H9 (cell line): ENCODE results near the gene BMP7. TPM values are rescaled to one million over a fixed set of nuclear protein-coding genes. Genes with fewer than 3 reads are reported as not detected.

ENCODE experiments used
- DNase-seq: peaks from one replicate; pipeline ENCODE4 v3.0.0-alpha.2; 2017
- H2AFZ ChIP-seq: one replicate; pipeline ENCODE4 v1.6.1; 2013; ENCODE audit warnings: mild to moderate bottlenecking, low read length, control low read depth, moderate library complexity
- H2AK5ac ChIP-seq: 2 replicates; pipeline ENCODE4 v1.6.1; 2013; ENCODE audit warnings: low read length, control low read depth, mixed read lengths; ENCODE audit not compliant: insufficient read length
- H2BK120ac ChIP-seq: one replicate; pipeline ENCODE4 v1.6.1; 2013; ENCODE audit warnings: low read depth, mild to moderate bottlenecking, low read length, control low read depth, inconsistent platforms; ENCODE audit not compliant: poor library complexity, severe bottlenecking
- H2BK12ac ChIP-seq: 2 replicates; pipeline ENCODE4 v1.6.1; 2013; ENCODE audit warnings: low read length, control low read depth, mixed read lengths, low read depth; ENCODE audit not compliant: insufficient read length
- H2BK15ac ChIP-seq: 2 replicates; pipeline ENCODE4 v1.6.1; 2013; ENCODE audit warnings: low read depth, low read length, control low read depth
- H2BK20ac ChIP-seq: one replicate; pipeline ENCODE4 v1.6.1; 2013; ENCODE audit warnings: low read depth, mild to moderate bottlenecking, low read length, control low read depth, inconsistent platforms; ENCODE audit not compliant: poor library complexity, severe bottlenecking
- H2BK5ac ChIP-seq: 2 replicates; pipeline ENCODE4 v1.6.1; 2013; ENCODE audit warnings: low read length, control low read depth, mixed read lengths; ENCODE audit not compliant: insufficient read length
- H3K14ac ChIP-seq: 2 replicates; pipeline ENCODE4 v1.6.1; 2013; ENCODE audit warnings: low read length, control low read depth; ENCODE audit not compliant: insufficient read depth
- H3K18ac ChIP-seq: 2 replicates; pipeline ENCODE4 v1.6.1; 2013; ENCODE audit warnings: low read depth, mild to moderate bottlenecking, mixed read lengths, low read length, control low read depth; ENCODE audit not compliant: insufficient read length
- H3K23ac ChIP-seq: 2 replicates; pipeline ENCODE4 v1.6.1; 2013; ENCODE audit warnings: low read length, control low read depth, mixed read lengths, low read depth; ENCODE audit not compliant: insufficient read length
- H3K23me2 ChIP-seq: 2 replicates; pipeline ENCODE4 v1.6.1; 2013; ENCODE audit warnings: low read depth, mild to moderate bottlenecking, mixed read lengths, low read length, control low read depth; ENCODE audit not compliant: insufficient read length, poor library complexity, severe bottlenecking
- H3K27ac ChIP-seq: 2 replicates; pipeline ENCODE4 v1.5.1; 2013; ENCODE audit warnings: low read length, control low read depth, mixed read lengths, low read depth; ENCODE audit not compliant: insufficient read length
- H3K27me3 ChIP-seq: 2 replicates; pipeline ENCODE4 v1.6.1; 2013; ENCODE audit warnings: low read length, control low read depth, inconsistent platforms; ENCODE audit not compliant: insufficient read depth
- H3K4ac ChIP-seq: 2 replicates; pipeline ENCODE4 v1.6.1; 2013; ENCODE audit warnings: low read depth, mild to moderate bottlenecking, control low read depth, inconsistent platforms, low read length, moderate library complexity
- H3K4me1 ChIP-seq: 2 replicates; pipeline ENCODE4 v1.6.1; 2013; ENCODE audit warnings: low read length, control low read depth, inconsistent platforms; ENCODE audit not compliant: insufficient read depth
- H3K4me2 ChIP-seq: 2 replicates; pipeline ENCODE4 v1.6.1; 2013; ENCODE audit warnings: low read length, control low read depth, mixed read lengths; ENCODE audit not compliant: insufficient read length, insufficient read depth
- H3K56ac ChIP-seq: 2 replicates; pipeline ENCODE4 v1.6.1; 2013; ENCODE audit warnings: low read depth, mild to moderate bottlenecking, mixed read lengths, low read length, control low read depth; ENCODE audit not compliant: insufficient read length
- H3K79me1 ChIP-seq: 2 replicates; pipeline ENCODE4 v1.6.1; 2013; ENCODE audit warnings: low read depth, mild to moderate bottlenecking, moderate library complexity, low read length, control low read depth, inconsistent platforms; ENCODE audit not compliant: insufficient read depth, poor library complexity, severe bottlenecking
- H3K79me2 ChIP-seq: 2 replicates; pipeline ENCODE4 v1.6.1; 2013; ENCODE audit warnings: low read length, control low read depth, inconsistent platforms; ENCODE audit not compliant: insufficient read depth
- H3K9ac ChIP-seq: 2 replicates; pipeline ENCODE4 v1.6.1; 2013; ENCODE audit warnings: low read length, control low read depth, mixed read lengths; ENCODE audit not compliant: insufficient read length; ENCODE audit errors: extremely low read depth
- H3K9me3 ChIP-seq: one replicate; pipeline ENCODE4 v1.6.1; 2013; ENCODE audit warnings: low read depth, low read length, inconsistent platforms; ENCODE audit not compliant: control insufficient read depth
- H3T11ph ChIP-seq: one replicate; pipeline ENCODE4 v1.6.1; 2013; ENCODE audit warnings: mild to moderate bottlenecking, low read length, control low read depth, inconsistent platforms
- H4K20me1 ChIP-seq: one replicate; pipeline ENCODE4 v1.6.1; 2013; ENCODE audit not compliant: control insufficient read depth, insufficient read length, insufficient read depth
- H4K5ac ChIP-seq: 2 replicates; pipeline ENCODE4 v1.6.1; 2013; ENCODE audit warnings: low read depth, mild to moderate bottlenecking, mixed read lengths, low read length, control low read depth; ENCODE audit not compliant: insufficient read length
- H4K8ac ChIP-seq: replicated peaks from 2 replicates; pipeline ENCODE4 v1.6.1; 2013; ENCODE audit warnings: low read length, control low read depth, mixed read lengths, low read depth; ENCODE audit not compliant: insufficient read length
- H4K91ac ChIP-seq: 2 replicates; pipeline ENCODE4 v1.6.1; 2013; ENCODE audit warnings: low read depth, mild to moderate bottlenecking, moderate library complexity, mixed read lengths, low read length, control low read depth; ENCODE audit not compliant: insufficient read length
- H3K27ac Mint-ChIP-seq, 3 experiments: 2 replicates in 2 of 3; 3 replicates in 1 of 3; pipeline ENCODE4 v1.8.0; 2020 to 2021; ENCODE audit warnings: mixed read lengths in 3 of 3, mild to moderate bottlenecking in 1 of 3, moderate library complexity in 1 of 3
- H3K27me3 Mint-ChIP-seq: 2 replicates; pipeline ENCODE4 v1.8.0; 2021; ENCODE audit warnings: low read depth, mild to moderate bottlenecking, moderate library complexity, mixed read lengths
- H3K36me3 Mint-ChIP-seq, 3 experiments: 2 replicates in 2 of 3; 3 replicates in 1 of 3; pipeline ENCODE4 v1.8.0; 2020 to 2021; ENCODE audit warnings: low read depth in 3 of 3, mixed read lengths in 3 of 3; ENCODE audit not compliant: insufficient read depth in 1 of 3
- H3K4me1 Mint-ChIP-seq, 2 experiments: 2 replicates each; pipeline ENCODE4 v1.8.0; 2020; ENCODE audit warnings: mixed read lengths in 2 of 2
- H3K4me3 Mint-ChIP-seq, 2 experiments: 2 replicates in 1 of 2; 3 replicates in 1 of 2; pipeline ENCODE4 v1.8.0; 2020 to 2021; ENCODE audit warnings: mild to moderate bottlenecking in 2 of 2, mixed read lengths in 2 of 2, moderate library complexity in 1 of 2
- H3K9me3 Mint-ChIP-seq, 2 experiments: 2 replicates in 1 of 2; 3 replicates in 1 of 2; pipeline ENCODE4 v1.8.0; 2020; ENCODE audit warnings: mild to moderate bottlenecking in 2 of 2, mixed read lengths in 2 of 2, moderate library complexity in 1 of 2
- WGBS: extraction: QIAGEN DNeasy Blood & Tissue Kit; methylation state at CpG from one replicate; pipeline ENCODE4 v1.1.7; 2013; ENCODE audit warnings: missing lambda C conversion rate, low lambda C conversion rate, mixed read lengths; ENCODE audit not compliant: insufficient read length; ENCODE audit errors: extremely low coverage; 5-methylcytosine and 5-hydroxymethylcytosine counted together
- total RNA-seq: library from RNA; stranded (reverse); gene quantifications from 2 replicates; pipeline ENCODE4 v1.2.1, GENCODE V29; 2021
- TF ChIP-seq, protein P1 (sequence below): fragments of 200-600 bp; sonication (generic); conservative IDR thresholded peaks from 3 replicates; pipeline ENCODE4 v1.8.0; 2021; ENCODE audit warnings: antibody characterized with exemption, mild to moderate bottlenecking

Gene BMP7
- total RNA-seq, 1 experiment from 2014 or later, result 17.7 TPM

DNA sequence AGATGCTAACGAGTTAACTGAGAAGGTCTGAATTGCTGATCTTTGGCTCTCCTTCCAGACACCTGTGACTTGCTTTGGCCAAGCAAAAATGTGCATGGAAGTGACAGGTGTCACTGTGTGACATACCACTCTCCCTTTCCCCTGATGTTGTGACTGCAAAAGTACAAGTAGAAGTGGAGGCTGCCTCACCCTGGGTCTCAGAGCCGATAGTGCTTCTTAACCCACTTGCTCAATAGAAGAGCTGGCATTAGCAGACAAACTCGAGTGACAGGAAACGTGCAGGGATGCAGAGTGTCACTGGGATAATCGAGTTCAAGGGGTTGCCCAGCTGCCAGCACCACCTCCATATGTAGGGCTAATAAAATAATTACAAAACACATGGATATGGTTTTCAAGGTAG, 46.8 kb upstream of the BMP7 start:
- Histone ChIP-seq H4K8ac (no peak overlapping the region), H3K23me2 (no peaks in the 10 kb centered on the region), H2AFZ (no peak overlapping the region), H3K4me1 (no peaks in the 10 kb centered on the region), H3K4ac (no peak overlapping the region), H3K4me2 (no peak overlapping the region), H4K20me1 (no peaks in the 10 kb centered on the region), H3K27me3 (no peaks in the 10 kb centered on the region), H4K91ac (no peak overlapping the region), H3K9ac (no peak overlapping the region), H4K5ac (no peak overlapping the region), H3K23ac (no peak overlapping the region), H2BK12ac (no peak overlapping the region), H3K27ac (no peak overlapping the region), H3T11ph (no peak overlapping the region), H3K9me3 (no peaks in the 10 kb centered on the region), H3K56ac (no peak overlapping the region), H3K18ac (no peak overlapping the region), H2BK120ac (no peak overlapping the region), H2BK5ac (no peak overlapping the region), H2BK15ac (no peak overlapping the region), H3K14ac (no peak overlapping the region), H3K79me1 (no peaks in the 10 kb centered on the region), H2BK20ac (no peak overlapping the region), H3K79me2 (no peaks in the 10 kb centered on the region), H2AK5ac (no peak overlapping the region)
- WGBS, result no CpG with 5 or more reads among the region's 5 CpGs
- Mint-ChIP-seq H3K27me3 (peaks cover 13% of the 10 kb centered on the region), H3K36me3 (no peaks in the 10 kb centered on the region), H3K9me3 (no peaks in the 10 kb centered on the region), H3K27ac (no peak overlapping the region), H3K4me1 (peaks cover 5 to 6% of the 10 kb centered on the region in 2 experiments; a peak in 2 of 4 replicates), H3K4me3 (no peak overlapping the region)
- TF ChIP-seq, protein P1, sequence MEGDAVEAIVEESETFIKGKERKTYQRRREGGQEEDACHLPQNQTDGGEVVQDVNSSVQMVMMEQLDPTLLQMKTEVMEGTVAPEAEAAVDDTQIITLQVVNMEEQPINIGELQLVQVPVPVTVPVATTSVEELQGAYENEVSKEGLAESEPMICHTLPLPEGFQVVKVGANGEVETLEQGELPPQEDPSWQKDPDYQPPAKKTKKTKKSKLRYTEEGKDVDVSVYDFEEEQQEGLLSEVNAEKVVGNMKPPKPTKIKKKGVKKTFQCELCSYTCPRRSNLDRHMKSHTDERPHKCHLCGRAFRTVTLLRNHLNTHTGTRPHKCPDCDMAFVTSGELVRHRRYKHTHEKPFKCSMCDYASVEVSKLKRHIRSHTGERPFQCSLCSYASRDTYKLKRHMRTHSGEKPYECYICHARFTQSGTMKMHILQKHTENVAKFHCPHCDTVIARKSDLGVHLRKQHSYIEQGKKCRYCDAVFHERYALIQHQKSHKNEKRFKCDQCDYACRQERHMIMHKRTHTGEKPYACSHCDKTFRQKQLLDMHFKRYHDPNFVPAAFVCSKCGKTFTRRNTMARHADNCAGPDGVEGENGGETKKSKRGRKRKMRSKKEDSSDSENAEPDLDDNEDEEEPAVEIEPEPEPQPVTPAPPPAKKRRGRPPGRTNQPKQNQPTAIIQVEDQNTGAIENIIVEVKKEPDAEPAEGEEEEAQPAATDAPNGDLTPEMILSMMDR, result no peak
- no peak for DNase-seq
